ENCODE results near the gene PUM1.

The PUM1 gene

DNA sequence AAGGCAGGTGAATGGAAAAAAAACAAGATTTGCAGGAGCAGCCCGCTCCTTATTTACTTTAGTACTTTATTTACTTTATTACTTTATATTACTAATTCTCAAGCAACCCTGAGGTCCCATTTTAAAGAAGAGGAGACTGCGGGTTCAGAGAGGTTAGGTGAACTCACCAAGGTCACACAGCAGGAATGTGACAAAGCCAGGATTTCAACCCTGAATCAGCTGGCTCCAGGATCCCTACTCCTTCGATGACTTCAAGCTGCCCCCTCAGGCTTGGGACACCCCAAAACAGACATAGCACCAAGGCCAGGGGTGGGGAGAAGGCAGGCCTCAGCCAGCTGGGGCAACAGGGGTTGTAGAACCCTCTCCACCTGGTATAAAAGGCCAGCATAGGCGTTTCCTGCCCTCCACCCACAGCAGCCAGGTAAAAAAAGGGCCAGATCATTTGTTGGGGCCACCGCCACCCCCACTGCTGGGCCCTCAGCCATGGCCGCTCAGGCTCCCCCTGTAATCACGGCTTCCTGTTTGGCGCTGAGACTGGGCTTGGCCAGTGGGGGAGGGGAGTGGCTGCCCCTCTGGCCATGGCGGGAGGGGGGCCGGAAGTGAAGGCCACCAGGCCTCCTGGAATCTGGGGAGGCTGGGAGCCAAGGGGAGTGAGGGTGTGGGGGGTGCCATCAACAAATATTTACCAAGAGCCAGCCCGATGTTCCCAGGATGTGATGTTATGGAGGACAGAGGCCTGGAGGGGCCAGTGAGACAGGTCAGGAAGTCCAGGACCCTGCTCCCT lies 163.5 kb downstream of the PUM1 start:
- TF ChIP-seq, protein P1, sequence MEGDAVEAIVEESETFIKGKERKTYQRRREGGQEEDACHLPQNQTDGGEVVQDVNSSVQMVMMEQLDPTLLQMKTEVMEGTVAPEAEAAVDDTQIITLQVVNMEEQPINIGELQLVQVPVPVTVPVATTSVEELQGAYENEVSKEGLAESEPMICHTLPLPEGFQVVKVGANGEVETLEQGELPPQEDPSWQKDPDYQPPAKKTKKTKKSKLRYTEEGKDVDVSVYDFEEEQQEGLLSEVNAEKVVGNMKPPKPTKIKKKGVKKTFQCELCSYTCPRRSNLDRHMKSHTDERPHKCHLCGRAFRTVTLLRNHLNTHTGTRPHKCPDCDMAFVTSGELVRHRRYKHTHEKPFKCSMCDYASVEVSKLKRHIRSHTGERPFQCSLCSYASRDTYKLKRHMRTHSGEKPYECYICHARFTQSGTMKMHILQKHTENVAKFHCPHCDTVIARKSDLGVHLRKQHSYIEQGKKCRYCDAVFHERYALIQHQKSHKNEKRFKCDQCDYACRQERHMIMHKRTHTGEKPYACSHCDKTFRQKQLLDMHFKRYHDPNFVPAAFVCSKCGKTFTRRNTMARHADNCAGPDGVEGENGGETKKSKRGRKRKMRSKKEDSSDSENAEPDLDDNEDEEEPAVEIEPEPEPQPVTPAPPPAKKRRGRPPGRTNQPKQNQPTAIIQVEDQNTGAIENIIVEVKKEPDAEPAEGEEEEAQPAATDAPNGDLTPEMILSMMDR (IDR thresholded peaks at IDR 0.05), result no peak

DNA sequence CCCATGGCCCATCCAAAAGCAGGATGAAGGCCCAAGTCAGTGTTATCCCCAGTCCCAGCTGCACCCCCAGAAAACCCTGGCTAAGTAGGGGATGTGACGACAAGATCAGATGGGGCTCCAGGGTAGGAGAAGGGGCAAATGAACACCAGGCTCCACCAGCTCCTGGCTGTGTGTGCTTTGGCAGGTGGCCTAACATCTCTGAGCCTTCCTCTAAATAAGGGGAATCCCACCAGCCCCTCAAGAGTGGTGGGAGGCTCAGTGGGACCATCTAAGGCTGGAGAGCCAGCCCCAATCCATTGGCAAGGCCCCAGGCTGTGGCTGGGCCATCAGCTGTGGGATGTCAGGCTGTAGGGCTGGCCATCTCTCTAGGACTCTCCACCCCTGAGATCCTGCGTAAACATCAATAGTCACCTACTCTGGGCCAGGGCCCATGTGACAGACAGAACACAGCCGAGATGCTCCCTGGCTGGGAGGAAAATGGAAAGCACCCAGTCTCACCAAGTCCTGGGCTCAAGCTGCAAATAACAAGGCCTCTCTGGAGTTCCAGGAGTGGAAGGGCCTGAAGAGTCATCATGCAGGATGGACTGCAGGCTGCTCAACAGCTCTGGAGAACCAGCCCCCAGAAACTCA lies 164.5 kb downstream of the PUM1 start:
- TF ChIP-seq, protein P1 (IDR thresholded peaks at IDR 0.05), result no peak

DNA sequence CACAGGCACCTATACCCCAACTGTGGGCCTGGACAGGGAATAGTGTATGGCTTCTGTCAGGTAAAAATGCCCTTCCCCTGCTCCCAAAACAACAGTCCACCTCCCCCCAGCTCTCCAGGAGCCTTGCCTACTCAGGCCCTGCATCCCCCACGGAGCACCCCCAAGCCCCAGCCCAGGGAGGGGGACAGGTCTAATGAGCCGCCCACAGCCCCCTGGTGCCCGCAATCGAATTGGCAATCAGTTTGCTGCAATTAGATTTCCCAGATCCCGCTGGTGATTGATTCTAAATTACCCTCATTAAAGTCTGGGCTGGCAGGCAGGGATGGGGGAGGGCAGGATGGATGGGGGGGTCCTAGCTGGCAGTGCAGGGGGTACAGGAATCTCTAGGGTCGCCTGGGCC lies 165.0 kb downstream of the PUM1 start:
- TF ChIP-seq, protein P1 (IDR thresholded peaks at IDR 0.05), result no peak

DNA sequence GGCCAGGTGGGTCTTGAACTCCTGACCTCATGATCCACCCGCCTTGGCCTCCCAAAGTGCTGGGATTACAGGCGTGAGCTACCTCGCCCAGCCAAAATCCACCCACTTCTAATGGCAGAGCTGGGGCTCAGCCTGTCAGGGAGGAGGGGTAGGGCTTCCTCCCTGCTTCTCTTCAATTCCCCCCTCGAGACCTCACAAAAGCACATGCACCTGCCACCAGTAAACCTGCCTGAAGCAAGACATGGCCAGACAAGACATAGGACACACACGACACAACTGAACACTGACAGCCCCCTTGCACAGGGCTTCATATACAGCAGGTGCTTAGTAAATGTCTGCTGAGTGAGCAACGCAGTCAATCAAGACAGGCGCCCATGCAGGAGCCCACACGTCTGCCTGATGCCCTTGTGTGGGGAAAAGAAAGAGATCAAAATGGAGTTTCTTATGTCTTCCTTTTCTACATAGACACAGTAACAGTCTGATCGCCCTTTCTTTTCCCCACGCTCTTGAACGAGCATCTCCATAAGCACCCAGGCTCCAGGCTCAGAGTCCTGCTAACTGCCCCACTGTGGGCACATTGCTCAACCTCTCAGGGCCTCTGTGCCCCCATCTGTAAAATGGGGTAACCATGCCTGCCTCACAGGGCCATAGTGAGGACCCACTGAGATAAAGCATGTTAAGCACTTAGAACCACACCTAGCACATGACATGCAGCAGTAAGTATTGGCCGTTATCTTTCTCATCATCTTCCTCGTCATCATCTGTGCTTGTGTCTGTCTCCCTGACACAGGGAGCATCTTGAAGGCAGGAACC lies 165.7 kb downstream of the PUM1 start:
- TF ChIP-seq, protein P1 (IDR thresholded peaks at IDR 0.05), result no peak

DNA sequence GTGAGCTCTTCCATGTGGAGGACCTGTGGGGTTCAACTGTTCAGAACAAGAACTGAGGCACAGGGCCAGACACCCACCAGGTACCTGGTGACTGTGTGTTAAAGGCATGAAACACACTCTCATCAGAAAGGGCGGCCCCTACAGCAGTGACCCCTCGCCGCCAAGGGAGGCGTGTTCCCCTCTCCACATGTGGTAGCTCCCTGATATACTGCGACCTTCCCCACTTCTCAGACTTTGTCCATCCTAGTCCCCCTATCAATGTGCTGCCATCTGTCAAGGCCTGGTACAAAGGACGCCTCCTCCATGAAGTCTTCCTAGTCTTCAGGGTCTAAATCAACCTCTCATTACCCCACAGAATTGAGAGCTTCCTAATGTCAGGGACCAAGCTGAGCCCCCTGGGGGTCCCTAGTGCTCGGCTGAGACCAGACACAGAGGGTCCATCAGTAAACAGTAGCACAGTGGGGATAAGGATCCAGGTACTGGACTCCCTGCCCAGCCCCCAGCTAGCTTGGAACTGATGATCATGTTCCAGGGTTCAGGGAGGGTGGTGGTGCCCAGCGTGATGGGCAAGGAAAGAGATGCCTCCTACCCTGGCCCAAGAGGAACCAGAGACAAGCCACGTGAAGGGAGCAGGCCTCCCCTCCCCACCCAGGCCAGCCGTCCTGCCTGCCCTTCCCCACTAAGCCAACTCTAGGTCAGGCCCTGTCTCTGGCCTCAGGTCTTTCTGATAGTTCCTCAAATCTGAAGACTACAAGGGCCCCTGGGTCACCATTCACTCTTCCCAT lies 167.3 kb downstream of the PUM1 start:
- TF ChIP-seq, protein P1 (IDR thresholded peaks at IDR 0.05), result no peak

DNA sequence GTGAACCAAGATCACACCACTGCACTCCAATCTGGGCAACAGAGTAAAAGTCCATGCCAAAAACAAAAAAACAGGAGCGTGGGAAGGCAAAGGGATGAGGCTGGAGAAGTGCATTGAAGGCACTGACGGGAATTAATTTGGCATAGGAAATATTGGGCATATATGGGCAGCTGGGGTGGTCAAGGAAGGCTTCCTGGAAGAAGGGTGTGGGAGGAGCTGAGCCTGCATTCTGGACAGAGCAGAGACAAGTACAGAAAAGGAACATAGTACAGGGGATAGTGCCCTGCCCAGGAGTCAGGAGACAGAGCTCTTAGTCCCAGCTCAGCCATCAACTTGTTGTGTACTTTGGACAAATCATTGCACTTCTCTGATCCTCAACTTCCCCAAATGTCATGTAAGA lies 168.6 kb downstream of the PUM1 start:
- TF ChIP-seq, protein P1 (IDR thresholded peaks at IDR 0.05), result no peak
